HCT116 (cell line): ENCODE measurements around the gene SSNA1.

Experiments
- ATF3 ChIP-seq: IDR thresholded peaks from 2 replicates; pipeline ENCODE4 v1.6.1; 2012
- CTCF ChIP-seq, 3 experiments: fragments of 200-600 bp in 1 of 3; sonication (generic) in 1 of 3; IDR thresholded peaks in 2 of 3; conservative IDR thresholded peaks in 1 of 3; 2 replicates each; pipeline ENCODE4 v1.5.1; 2012 to 2017; ENCODE audit warnings: low read depth in 2 of 3, low read length in 2 of 3, antibody characterized with exemption in 1 of 3, borderline replicate concordance in 1 of 3, control low read depth in 1 of 3, mild to moderate bottlenecking in 1 of 3, mixed read lengths in 1 of 3, mixed run types in 1 of 3, moderate library complexity in 1 of 3; ENCODE audit not compliant: insufficient read depth in 1 of 3
- JUND ChIP-seq: IDR thresholded peaks from 2 replicates; pipeline ENCODE4 v1.6.1; 2012
- POLR2AphosphoS5 ChIP-seq: IDR thresholded peaks from 2 replicates; pipeline ENCODE4 v1.6.1; 2011; ENCODE audit warnings: mild to moderate bottlenecking, low read depth, low read length, moderate library complexity
- SIN3A ChIP-seq: IDR thresholded peaks from 2 replicates; pipeline ENCODE4 v1.6.1; 2012; ENCODE audit warnings: low read depth
- SP1 ChIP-seq: IDR thresholded peaks from 2 replicates; pipeline ENCODE4 v1.6.1; 2012; ENCODE audit warnings: low read depth
- ZBTB33 ChIP-seq: IDR thresholded peaks from 2 replicates; pipeline ENCODE4 v1.6.1; 2011; ENCODE audit warnings: mild to moderate bottlenecking, low read length, moderate library complexity; ENCODE audit not compliant: insufficient replicate concordance; ENCODE audit errors: extremely low read depth

GRCh38 chr9:137141050-137141810 is 47.2 kb upstream of the SSNA1 start:
- TF ChIP-seq CTCF (IDR thresholded peaks at IDR 0.05 in 2 of 3, conservative IDR thresholded peaks at IDR 0.05 in 1 of 3; ENCODE audit: borderline replicate concordance in 1 of 3, insufficient read depth in 1 of 3, low read depth in 2 of 3, low read length in 2 of 3) (no peak), POLR2AphosphoS5 (no peak), SP1 (no peak), ATF3 (no peak), SIN3A (no peak), ZBTB33 (no peak), JUND (no peak)
